ENCODE results near the gene ATP5F1D. TPM values are rescaled to one million over a fixed set of nuclear protein-coding genes. Genes with fewer than 3 reads are reported as not detected.

ATP5F1D gene
- total RNA-seq, 2 donors from 2014 or later: 40.4 to 45.1 TPM

DNA sequence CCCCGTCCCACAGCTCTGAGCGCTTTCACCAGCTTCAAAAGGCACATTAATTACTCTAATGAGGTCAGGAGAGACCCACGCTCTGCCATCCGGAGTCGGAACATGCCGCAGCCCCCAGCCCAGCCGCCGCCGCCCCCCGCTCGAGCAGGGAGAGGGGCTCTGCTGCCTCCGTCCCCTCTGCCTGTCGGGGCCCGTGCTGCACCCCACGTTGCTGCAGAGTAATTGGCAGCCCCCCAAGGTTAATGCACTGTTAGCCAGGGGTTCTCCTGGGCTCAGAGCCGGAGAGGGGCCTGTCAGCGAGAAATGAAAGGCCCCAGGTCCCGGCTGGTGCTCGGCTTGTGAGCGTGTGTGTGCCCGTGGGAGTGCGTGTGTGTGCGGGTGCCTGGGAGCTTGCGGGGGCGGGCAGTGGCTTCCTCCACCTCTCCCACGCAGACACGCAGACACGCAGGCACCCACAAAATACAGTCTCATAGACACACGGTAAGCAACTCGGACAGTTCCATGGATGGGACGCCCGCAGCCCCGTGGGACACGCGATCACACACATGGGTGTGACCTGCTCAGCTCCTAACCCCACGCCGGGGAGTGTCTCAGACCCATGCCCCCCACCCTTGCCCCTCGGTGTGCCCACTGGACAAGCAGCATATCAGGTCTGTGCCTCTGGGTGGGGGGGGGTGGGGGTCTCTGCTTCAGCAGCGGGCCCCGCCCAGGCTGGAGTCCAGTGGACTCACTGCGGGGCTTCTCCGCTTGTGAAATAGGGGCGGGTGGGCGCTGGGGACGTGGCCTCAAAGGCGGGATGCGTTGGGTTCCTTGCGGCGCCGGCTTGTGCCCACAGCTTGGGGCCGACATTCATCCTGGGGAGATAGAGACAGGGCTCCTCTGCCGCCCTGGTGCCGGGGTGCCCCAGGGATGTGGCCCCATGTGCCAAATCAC, 39.4 kb downstream of the ATP5F1D start:
- ATAC-seq (ENCODE audit: insufficient number of reproducible peaks, low FRiP score, low read depth): no peak
- Histone ChIP-seq H3K27ac (no peak overlapping the region), H3K27me3 (replicated peaks; ENCODE audit: insufficient read depth) (peaks cover 7% of the 10 kb centered on the region), H3K4me1 (ENCODE audit: control insufficient read depth in 1 of 2, low read depth in 2 of 2) (peaks cover 8 to 12% of the 10 kb centered on the region in 2 donors), H3K9me3 (no peaks in the 10 kb centered on the region), H3K36me3 (peaks cover 9% of the 10 kb centered on the region), H3K4me3 (no peak overlapping the region)
- no peak for DNase-seq (ENCODE audit: low spot score)
- no peak for TF ChIP-seq CTCF (IDR thresholded peaks at IDR 0.05)

GRCh38 chr19:1281569-1282287, 40.2 kb downstream of the ATP5F1D start:
- no peak overlapping the region for H3K4me3 ChIP-seq
- peaks cover under 1 to 8% of the 10 kb centered on the region in 2 donors for H3K4me1 ChIP-seq (ENCODE audit: control insufficient read depth in 1 of 2, low read depth in 2 of 2)
- peaks cover 12% of the 10 kb centered on the region for H3K27me3 ChIP-seq (replicated peaks; ENCODE audit: insufficient read depth)
- no peak for ATAC-seq (ENCODE audit: insufficient number of reproducible peaks, low FRiP score, low read depth)
- no peak for TF ChIP-seq CTCF (IDR thresholded peaks at IDR 0.05)
- no peaks in the 10 kb centered on the region for H3K9me3 ChIP-seq
- peaks cover 9% of the 10 kb centered on the region for H3K36me3 ChIP-seq
- no peak for DNase-seq (ENCODE audit: low spot score)
- H3K27ac ChIP-seq: no peak overlapping the region

GRCh38 chr19:1282588-1283206, 41.1 kb downstream of the ATP5F1D start:
- ATAC-seq (ENCODE audit: insufficient number of reproducible peaks, low FRiP score, low read depth): no peak
- H3K9me3 ChIP-seq: no peaks in the 10 kb centered on the region
- peaks cover 0 to 14% of the 10 kb centered on the region in 2 donors for H3K4me1 ChIP-seq (ENCODE audit: control insufficient read depth in 1 of 2, low read depth in 2 of 2)
- peaks cover 18% of the 10 kb centered on the region for H3K27me3 ChIP-seq (replicated peaks; ENCODE audit: insufficient read depth)
- DNase-seq (ENCODE audit: low spot score): no peak
- TF ChIP-seq CTCF (IDR thresholded peaks at IDR 0.05): no peak
- H3K4me3 ChIP-seq: no peak overlapping the region
- peaks cover 9% of the 10 kb centered on the region for H3K36me3 ChIP-seq
- no peak overlapping the region for H3K27ac ChIP-seq

GRCh38 chr19:1283207-1283916, 41.8 kb downstream of the ATP5F1D start:
- no peak for DNase-seq (ENCODE audit: low spot score)
- Histone ChIP-seq H3K4me3 (no peak overlapping the region), H3K4me1 (ENCODE audit: control insufficient read depth in 1 of 2, low read depth in 2 of 2) (peaks cover 0 to 16% of the 10 kb centered on the region in 2 donors), H3K9me3 (no peaks in the 10 kb centered on the region), H3K36me3 (peaks cover 9% of the 10 kb centered on the region), H3K27ac (no peak overlapping the region), H3K27me3 (replicated peaks; ENCODE audit: insufficient read depth) (peaks cover 18% of the 10 kb centered on the region)
- no peak for TF ChIP-seq CTCF (IDR thresholded peaks at IDR 0.05)
- no peak for ATAC-seq (ENCODE audit: insufficient number of reproducible peaks, low FRiP score, low read depth)
